ENCODE measurements around the gene FIGNL2. TPM values are rescaled to one million over a fixed set of nuclear protein-coding genes. Genes with fewer than 3 reads are reported as not detected.

The FIGNL2 gene
- total RNA-seq, 1 experiment from 2014 or later, result not detected

DNA sequence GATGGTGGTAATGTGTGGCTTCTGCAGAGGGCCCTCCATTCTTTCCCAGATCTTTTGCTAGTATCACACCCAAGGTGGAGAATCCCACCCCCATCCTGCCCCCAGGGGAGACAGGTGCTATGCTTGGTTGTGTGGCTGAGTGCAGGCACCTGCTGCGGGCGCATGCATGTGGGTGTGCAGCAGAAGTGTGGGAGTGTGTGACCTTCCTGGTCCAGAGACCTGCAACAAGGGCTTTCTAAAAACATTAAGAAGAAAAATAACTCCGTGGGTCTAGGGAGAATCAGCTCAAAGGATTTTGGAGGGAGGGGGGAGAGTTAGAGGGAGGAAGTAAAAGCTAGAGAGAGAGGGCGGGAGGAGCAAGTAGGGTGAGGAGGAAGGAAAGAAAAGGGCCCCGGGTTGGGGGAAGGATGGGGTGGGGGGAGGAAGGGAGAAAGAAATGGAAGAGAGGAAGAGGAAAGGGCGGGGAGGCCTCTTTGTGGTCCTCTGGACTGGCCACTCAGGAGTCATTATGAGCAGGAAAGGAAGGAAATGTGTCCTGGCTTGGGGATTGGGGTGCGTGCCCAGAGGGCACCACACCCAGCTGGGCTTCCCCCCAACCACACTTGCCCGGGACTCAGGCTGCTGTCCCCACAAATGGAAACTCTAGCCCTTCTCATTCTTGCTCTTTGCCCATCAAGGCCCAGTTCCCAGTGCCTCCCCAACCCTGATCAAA, 3.1 kb upstream of the FIGNL2 start:
- CTCF ChIA-PET, result interaction anchor here (0.6 kb wide), 1 partner anchor 770 kb away, joined by 10 read pairs; no protein-coding TSS in a partner anchor
- H3K79me2 ChIP-seq (ENCODE audit: low read length), result no peaks in the 10 kb centered on the region
- no peaks in the 10 kb centered on the region for H3K4me1 ChIP-seq (ENCODE audit: insufficient read depth, low read length)
- H3K4me3 ChIP-seq (ENCODE audit: low read length), result no peak overlapping the region
- no peak overlapping the region for H3K9ac ChIP-seq (ENCODE audit: low read length)
- TF ChIP-seq EZH2phosphoT487 (IDR thresholded peaks at IDR 0.05; ENCODE audit: borderline replicate concordance, low read length) (no peak), EZH2 (IDR thresholded peaks at IDR 0.05; ENCODE audit: low read length, unreplicated experiment) (no peak)
- TF ChIP-seq, protein P1, sequence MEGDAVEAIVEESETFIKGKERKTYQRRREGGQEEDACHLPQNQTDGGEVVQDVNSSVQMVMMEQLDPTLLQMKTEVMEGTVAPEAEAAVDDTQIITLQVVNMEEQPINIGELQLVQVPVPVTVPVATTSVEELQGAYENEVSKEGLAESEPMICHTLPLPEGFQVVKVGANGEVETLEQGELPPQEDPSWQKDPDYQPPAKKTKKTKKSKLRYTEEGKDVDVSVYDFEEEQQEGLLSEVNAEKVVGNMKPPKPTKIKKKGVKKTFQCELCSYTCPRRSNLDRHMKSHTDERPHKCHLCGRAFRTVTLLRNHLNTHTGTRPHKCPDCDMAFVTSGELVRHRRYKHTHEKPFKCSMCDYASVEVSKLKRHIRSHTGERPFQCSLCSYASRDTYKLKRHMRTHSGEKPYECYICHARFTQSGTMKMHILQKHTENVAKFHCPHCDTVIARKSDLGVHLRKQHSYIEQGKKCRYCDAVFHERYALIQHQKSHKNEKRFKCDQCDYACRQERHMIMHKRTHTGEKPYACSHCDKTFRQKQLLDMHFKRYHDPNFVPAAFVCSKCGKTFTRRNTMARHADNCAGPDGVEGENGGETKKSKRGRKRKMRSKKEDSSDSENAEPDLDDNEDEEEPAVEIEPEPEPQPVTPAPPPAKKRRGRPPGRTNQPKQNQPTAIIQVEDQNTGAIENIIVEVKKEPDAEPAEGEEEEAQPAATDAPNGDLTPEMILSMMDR (conservative IDR thresholded peaks at IDR 0.05; ENCODE audit: low read depth, low read length), result no peak
- H3K36me3 ChIP-seq (ENCODE audit: low read depth, low read length), result no peaks in the 10 kb centered on the region
- peaks cover 9% of the 10 kb centered on the region; the same call in 1 of the 2 replicates for H3K27me3 ChIP-seq (ENCODE audit: low read length)
- POLR2A ChIA-PET (ENCODE audit: unreplicated experiment), result no interaction called here
- no peak overlapping the region for H3K27ac ChIP-seq (ENCODE audit: low read length)
- no peaks in the 10 kb centered on the region for H3F3A ChIP-seq (ENCODE audit: low read length, unreplicated experiment)
- BruUV-seq (replicated peaks), result no TSS peak
- no peaks in the 10 kb centered on the region for H4K20me1 ChIP-seq (ENCODE audit: low read length)
- intact Hi-C loops (cut with micrococcal nuclease), result no loop called here
- DNase-seq, result no peak
- no peak overlapping the region for H3K4me2 ChIP-seq (ENCODE audit: low read length)
- no peaks in the 10 kb centered on the region for H3K9me2 ChIP-seq (replicated peaks; ENCODE audit: low read length)
- H2AFZ ChIP-seq (ENCODE audit: low read length), result no peak overlapping the region
- no peak for ATAC-seq
- no peaks in the 10 kb centered on the region for H3K9me3 ChIP-seq (ENCODE audit: low read length)

DNA sequence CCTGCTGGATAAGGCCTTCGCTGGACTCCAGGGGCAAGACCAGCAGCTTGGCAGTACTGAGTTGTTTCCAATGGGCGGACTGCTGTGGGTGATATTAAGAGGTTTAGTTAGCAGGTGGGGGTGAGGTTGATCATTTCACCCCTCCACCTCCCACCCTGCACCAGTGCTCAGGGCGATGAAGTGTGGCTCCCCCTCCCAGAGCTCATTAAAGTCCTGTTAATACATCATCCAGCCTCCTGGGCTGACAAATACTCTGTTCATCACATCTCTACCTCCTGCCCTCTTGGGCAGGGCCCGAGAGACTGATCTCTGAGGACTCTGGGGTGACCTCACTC, 2.4 kb upstream of the FIGNL2 start:
- no peak for DNase-seq
- ChIA-PET POLR2A (ENCODE audit: unreplicated experiment) (no interaction called here), CTCF (no interaction called here)
- no peak for TF ChIP-seq EZH2 (IDR thresholded peaks at IDR 0.05; ENCODE audit: low read length, unreplicated experiment)
- intact Hi-C loops (cut with micrococcal nuclease), result no loop called here
- Histone ChIP-seq H3K4me3 (ENCODE audit: low read length) (no peak overlapping the region), H3K27me3 (ENCODE audit: low read length) (peaks cover 9% of the 10 kb centered on the region; the same call in 1 of the 2 replicates), H3K9me2 (replicated peaks; ENCODE audit: low read length) (no peaks in the 10 kb centered on the region), H3K27ac (ENCODE audit: low read length) (no peak overlapping the region), H4K20me1 (ENCODE audit: low read length) (no peaks in the 10 kb centered on the region), H3K36me3 (ENCODE audit: low read depth, low read length) (no peaks in the 10 kb centered on the region), H3K4me1 (ENCODE audit: insufficient read depth, low read length) (no peaks in the 10 kb centered on the region), H3K9ac (ENCODE audit: low read length) (no peak overlapping the region), H3K9me3 (ENCODE audit: low read length) (no peaks in the 10 kb centered on the region), H3K79me2 (ENCODE audit: low read length) (no peaks in the 10 kb centered on the region), H3K4me2 (ENCODE audit: low read length) (no peak overlapping the region), H2AFZ (ENCODE audit: low read length) (no peak overlapping the region), H3F3A (ENCODE audit: low read length, unreplicated experiment) (no peaks in the 10 kb centered on the region)
- ATAC-seq, result no peak
- no TSS peak for BruUV-seq (replicated peaks)

DNA sequence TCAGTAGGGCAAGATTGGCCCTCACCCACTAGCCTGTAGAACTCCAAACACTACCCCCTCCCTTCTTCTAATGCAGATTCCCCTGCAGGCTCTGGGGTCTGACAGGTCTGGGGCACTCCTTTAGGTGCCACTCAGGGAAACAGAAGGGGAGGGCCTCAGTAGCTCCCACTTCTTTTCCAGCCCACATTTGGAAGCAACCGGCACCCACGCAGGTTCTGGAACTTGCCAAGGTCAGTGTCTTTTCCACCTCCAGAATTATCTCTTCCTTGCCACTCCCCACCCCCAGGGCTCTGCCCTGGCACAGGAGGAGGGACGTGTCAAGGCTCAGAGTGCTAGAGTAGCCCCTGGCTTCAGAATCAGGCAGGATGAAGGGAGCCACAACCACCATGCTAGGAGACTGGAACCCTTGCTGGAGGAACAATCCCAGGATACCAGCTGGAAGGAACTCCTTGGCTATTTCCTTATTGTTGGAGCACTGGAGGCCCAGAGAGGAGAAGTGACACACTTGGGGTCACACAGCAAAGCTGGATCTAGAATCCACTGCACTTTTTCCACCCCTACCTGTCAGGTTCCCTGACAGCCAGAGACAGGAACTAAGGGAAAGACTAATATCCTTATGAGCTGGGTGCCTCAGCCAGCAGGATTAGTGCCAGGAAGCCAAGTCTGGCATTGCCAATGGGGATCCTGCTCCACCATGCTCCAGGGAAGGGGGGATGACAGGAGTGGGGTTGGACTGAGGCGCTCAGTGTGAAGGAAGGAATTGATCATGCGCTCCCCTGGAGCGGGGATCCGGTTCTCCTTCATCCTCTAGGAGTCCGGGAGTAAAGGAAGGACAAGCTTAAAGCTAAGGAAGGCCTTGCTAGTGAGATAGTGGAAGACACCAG, 1.8 kb upstream of the FIGNL2 start:
- Histone ChIP-seq H3K9me2 (replicated peaks; ENCODE audit: low read length) (no peaks in the 10 kb centered on the region), H3K4me1 (ENCODE audit: insufficient read depth, low read length) (no peaks in the 10 kb centered on the region), H3K9ac (ENCODE audit: low read length) (no peak overlapping the region), H3K79me2 (ENCODE audit: low read length) (no peaks in the 10 kb centered on the region), H2AFZ (ENCODE audit: low read length) (no peak overlapping the region), H3K27ac (ENCODE audit: low read length) (no peak overlapping the region), H3K9me3 (ENCODE audit: low read length) (no peaks in the 10 kb centered on the region), H4K20me1 (ENCODE audit: low read length) (no peaks in the 10 kb centered on the region), H3F3A (ENCODE audit: low read length, unreplicated experiment) (no peaks in the 10 kb centered on the region), H3K4me3 (ENCODE audit: low read length) (no peak overlapping the region), H3K4me2 (ENCODE audit: low read length) (no peak overlapping the region), H3K36me3 (ENCODE audit: low read depth, low read length) (no peaks in the 10 kb centered on the region), H3K27me3 (ENCODE audit: low read length) (peaks cover 10% of the 10 kb centered on the region; the same call in 1 of the 2 replicates)
- ChIA-PET CTCF (no interaction called here), POLR2A (ENCODE audit: unreplicated experiment) (no interaction called here)
- no peak for ATAC-seq
- intact Hi-C loops (cut with micrococcal nuclease), result no loop called here
- no TSS peak for BruUV-seq (replicated peaks)
- TF ChIP-seq, protein P1 (conservative IDR thresholded peaks at IDR 0.05; ENCODE audit: low read depth, low read length), result no peak
- no peak for TF ChIP-seq EZH2phosphoT487 (IDR thresholded peaks at IDR 0.05; ENCODE audit: borderline replicate concordance, low read length)
- no peak for TF ChIP-seq EZH2 (IDR thresholded peaks at IDR 0.05; ENCODE audit: low read length, unreplicated experiment)
- DNase-seq, result no peak

All from PC-3 (cell line).